ENCODE measurements around the gene PTPRG. TPM values are rescaled to one million over a fixed set of nuclear protein-coding genes. Genes with fewer than 3 reads are reported as not detected.

PTPRG gene
- total RNA-seq, 1 experiment from 2014 or later, result 69.3 TPM

DNA sequence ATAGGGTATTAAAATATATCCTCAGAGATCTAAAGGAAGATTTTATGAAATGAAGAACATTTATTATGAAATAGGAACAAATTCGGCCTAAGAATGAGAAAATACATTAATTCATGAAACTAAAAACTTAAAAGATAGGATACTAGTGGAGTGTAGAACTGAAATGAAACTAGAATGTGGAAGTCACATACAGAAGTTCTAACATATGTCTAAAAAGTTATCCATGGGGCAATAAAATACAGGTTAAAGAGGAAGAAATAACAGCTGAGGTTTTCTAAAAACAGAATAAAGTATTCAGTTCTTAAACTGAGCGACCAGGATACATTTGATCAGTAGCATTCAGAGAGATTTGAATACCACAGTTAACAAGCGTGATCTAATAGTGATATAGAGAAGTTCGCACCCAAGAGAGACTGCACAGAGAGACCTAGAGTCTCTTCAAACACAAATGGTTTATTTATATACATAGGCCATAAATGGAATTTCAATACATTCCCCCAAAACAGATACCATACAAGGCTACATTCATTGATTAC lies 726.1 kb downstream of the PTPRG start:
- H4K91ac ChIP-seq (ENCODE audit: insufficient read length, low read depth, low read length), result no peak overlapping the region
- H3T11ph ChIP-seq (ENCODE audit: low read length), result no peak overlapping the region
- WGBS (ENCODE audit: extremely low coverage, insufficient read length, low lambda C conversion rate), result no CpG with 5 or more reads among the region's 4 CpGs
- no peak overlapping the region for H3K14ac ChIP-seq (ENCODE audit: insufficient read depth, low read length)
- no peaks in the 10 kb centered on the region for H3K79me2 ChIP-seq (ENCODE audit: insufficient read depth, low read length)
- H3K4ac ChIP-seq (ENCODE audit: low read depth, low read length), result no peak overlapping the region
- H2BK15ac ChIP-seq (ENCODE audit: low read depth, low read length), result no peak overlapping the region
- H4K8ac ChIP-seq (replicated peaks; ENCODE audit: insufficient read length, low read depth, low read length), result no peak overlapping the region
- H3K23ac ChIP-seq (ENCODE audit: insufficient read length, low read depth, low read length), result no peak overlapping the region
- no peak overlapping the region for H2AFZ ChIP-seq (ENCODE audit: low read length)
- no peaks in the 10 kb centered on the region; the same call in 1 of the 2 replicates for H3K4me1 ChIP-seq (ENCODE audit: insufficient read depth, low read length)
- H3K4me1 Mint-ChIP-seq, result peaks cover 10 to 20% of the 10 kb centered on the region in 2 experiments
- no peaks in the 10 kb centered on the region for H3K79me1 ChIP-seq (ENCODE audit: insufficient read depth, low read depth, low read length, poor library complexity, severe bottlenecking)
- H3K4me3 Mint-ChIP-seq, result no peak overlapping the region
- no peaks in the 10 kb centered on the region for H3K9me3 ChIP-seq (ENCODE audit: control insufficient read depth, low read depth, low read length)
- H3K4me2 ChIP-seq (ENCODE audit: insufficient read depth, insufficient read length, low read length), result no peak overlapping the region
- no peak for TF ChIP-seq CTCF (conservative IDR thresholded peaks at IDR 0.05)
- no peak for DNase-seq
- peaks cover 4 to 5% (median 5%) of the 10 kb centered on the region in 3 experiments; a peak in 5 of 7 replicates for H3K36me3 Mint-ChIP-seq (ENCODE audit: insufficient read depth in 1 of 3, low read depth in 3 of 3)
- H3K9me3 Mint-ChIP-seq, result no peaks in the 10 kb centered on the region
- H3K23me2 ChIP-seq (ENCODE audit: insufficient read length, low read depth, low read length, poor library complexity, severe bottlenecking), result no peaks in the 10 kb centered on the region
- no peak overlapping the region for H3K56ac ChIP-seq (ENCODE audit: insufficient read length, low read depth, low read length)
- no peak overlapping the region for H2BK12ac ChIP-seq (ENCODE audit: insufficient read length, low read depth, low read length)
- no peaks in the 10 kb centered on the region for H3K27me3 ChIP-seq (ENCODE audit: insufficient read depth, low read length)
- no peak overlapping the region for H2BK20ac ChIP-seq (ENCODE audit: low read depth, low read length, poor library complexity, severe bottlenecking)
- H3K9ac ChIP-seq (ENCODE audit: extremely low read depth, insufficient read length, low read length), result no peak overlapping the region
- no peak overlapping the region for H2BK120ac ChIP-seq (ENCODE audit: low read depth, low read length, poor library complexity, severe bottlenecking)
- H3K27ac ChIP-seq (ENCODE audit: insufficient read length, low read depth, low read length), result no peak overlapping the region
- H4K5ac ChIP-seq (ENCODE audit: insufficient read length, low read depth, low read length), result no peak overlapping the region
- H3K27me3 Mint-ChIP-seq (ENCODE audit: low read depth), result no peaks in the 10 kb centered on the region
- H2BK5ac ChIP-seq (ENCODE audit: insufficient read length, low read length), result no peak overlapping the region
- H3K18ac ChIP-seq (ENCODE audit: insufficient read length, low read depth, low read length), result no peak overlapping the region
- H3K27ac Mint-ChIP-seq, result peak overlapping the region in 1 of 3 experiments; percentile 1; a peak in 1 of 7 replicates
- H2AK5ac ChIP-seq (ENCODE audit: insufficient read length, low read length), result no peak overlapping the region
- no peaks in the 10 kb centered on the region for H4K20me1 ChIP-seq (ENCODE audit: control insufficient read depth, insufficient read depth, insufficient read length)
